PC-3 (cell line): ENCODE results near the gene ARL6IP4.

Source experiments
- CTCF ChIP-seq: fragments of 300-600 bp; sonication (generic); conservative IDR thresholded peaks from 2 replicates; pipeline ENCODE4 v1.5.1; 2017; ENCODE audit warnings: antibody characterized with exemption, low read depth, mild to moderate bottlenecking, low read length
- EZH2phosphoT487 ChIP-seq: fragments of 300-600 bp; sonication (generic); IDR thresholded peaks from 2 replicates; pipeline ENCODE4 v1.6.1; 2018; ENCODE audit warnings: mild to moderate bottlenecking, antibody characterized with exemption, low read length, borderline replicate concordance

GRCh38 chr12:122944605-122945592 is 35.6 kb upstream of the ARL6IP4 start:
- TF ChIP-seq CTCF (no peak), EZH2phosphoT487 (no peak)
